SU-DHL-6 (cell line): Measurements from ENCODE around the gene SPDYE4.

Experiments
- H2AFZ ChIP-seq: fragments of 200-600 bp; sonication (generic); 2 replicates; pipeline ENCODE4 v1.6.1; 2014; ENCODE audit warnings: low read depth, mild to moderate bottlenecking, moderate library complexity, mixed read lengths, antibody characterized with exemption, low read length; ENCODE audit not compliant: severe bottlenecking
- H3F3A ChIP-seq: fragments of 200-600 bp; shearing (Covaris generic); 2 replicates; pipeline ENCODE4 v1.6.0; 2016; ENCODE audit warnings: antibody characterized with exemption, mild to moderate bottlenecking; ENCODE audit not compliant: insufficient read depth
- H3K27ac ChIP-seq: fragments of 200-600 bp; sonication (generic); 2 replicates; pipeline ENCODE4 v1.5.1; 2016; ENCODE audit warnings: low read depth, mild to moderate bottlenecking, low read length, moderate library complexity, mixed read lengths
- H3K27me3 ChIP-seq: fragments of 200-600 bp; sonication (generic), shearing (Covaris generic); 2 replicates; pipeline ENCODE4 v1.6.0; 2014; ENCODE audit warnings: mild to moderate bottlenecking, low read length
- H3K36me3 ChIP-seq: fragments of 200-600 bp; sonication (generic); 2 replicates; pipeline ENCODE4 v1.6.1; 2014; ENCODE audit warnings: mild to moderate bottlenecking, low read length, mixed read lengths
- H3K4me2 ChIP-seq: fragments of 300-600, 200-600 bp; shearing (Covaris generic), sonication (generic); 2 replicates; pipeline ENCODE4 v1.6.0; 2014; ENCODE audit warnings: low read length, low read depth, mild to moderate bottlenecking; ENCODE audit not compliant: poor library complexity, severe bottlenecking
- H3K4me3 ChIP-seq: fragments of 200-600 bp; sonication (generic); 2 replicates; pipeline ENCODE4 v1.5.1; 2014; ENCODE audit warnings: antibody characterized with exemption, low read length, mild to moderate bottlenecking, mixed read lengths; ENCODE audit not compliant: insufficient read depth, poor library complexity, severe bottlenecking
- H3K79me2 ChIP-seq: fragments of 200-600 bp; sonication (generic); 2 replicates; pipeline ENCODE4 v1.6.1; 2014; ENCODE audit warnings: mild to moderate bottlenecking, low read length, moderate library complexity; ENCODE audit not compliant: insufficient read depth
- H3K9ac ChIP-seq: fragments of 200-600 bp; sonication (generic); 2 replicates; pipeline ENCODE4 v1.7.0; 2014; ENCODE audit warnings: mild to moderate bottlenecking, low read length
- H3K9me2 ChIP-seq: fragments of 200-600 bp; sonication (generic); replicated peaks from 2 replicates; pipeline ENCODE4 v1.6.1; 2014; ENCODE audit warnings: low read length; ENCODE audit not compliant: insufficient read depth
- H3K9me3 ChIP-seq: fragments of 200-600 bp; sonication (generic); 2 replicates; pipeline ENCODE4 v1.6.1; 2014; ENCODE audit warnings: low read length, mixed read lengths; ENCODE audit not compliant: insufficient read depth
- H4K20me1 ChIP-seq: fragments of 200-600 bp; sonication (generic); 2 replicates; pipeline ENCODE4 v1.6.1; 2014; ENCODE audit warnings: low read depth, mild to moderate bottlenecking, antibody characterized with exemption, low read length, moderate library complexity, mixed read lengths
- EZH2phosphoT487 ChIP-seq: fragments of 200-600 bp; sonication (generic), shearing (Covaris generic); conservative IDR thresholded peaks from 2 replicates; pipeline ENCODE4 v1.6.1; 2018; ENCODE audit warnings: mild to moderate bottlenecking, antibody characterized with exemption, low read length, moderate library complexity, mixed read lengths
- TF ChIP-seq, protein P1 (sequence below): fragments of 200-600 bp; sonication (generic); IDR thresholded peaks from one replicate; pipeline ENCODE4 v1.5.1; 2017; ENCODE audit warnings: antibody characterized with exemption, mild to moderate bottlenecking, low read length, moderate library complexity; ENCODE audit not compliant: insufficient read depth, poor library complexity, severe bottlenecking

The SPDYE4 gene

DNA sequence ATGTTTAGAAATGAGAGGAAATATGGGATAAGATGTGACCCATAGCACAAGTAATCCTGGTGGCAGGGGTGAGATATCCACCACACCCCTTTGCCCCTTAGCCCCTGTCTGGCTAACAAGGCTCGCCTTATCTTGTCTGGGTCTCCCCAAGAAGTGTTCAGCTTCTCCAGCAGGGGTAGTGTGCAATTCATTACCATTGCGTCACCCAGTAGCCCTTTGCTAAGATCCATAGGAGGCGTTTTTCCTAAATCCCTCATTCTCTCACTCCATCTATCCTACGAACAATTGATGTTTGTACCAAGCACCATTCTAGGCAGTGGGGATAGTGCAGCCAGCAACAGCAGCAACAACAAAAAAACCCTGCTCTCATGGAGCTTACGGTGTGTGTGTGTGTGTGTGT is 44.5 kb downstream of the SPDYE4 start:
- Histone ChIP-seq H3K9me2 (no peaks in the 10 kb centered on the region), H3K9ac (no peak overlapping the region)

DNA sequence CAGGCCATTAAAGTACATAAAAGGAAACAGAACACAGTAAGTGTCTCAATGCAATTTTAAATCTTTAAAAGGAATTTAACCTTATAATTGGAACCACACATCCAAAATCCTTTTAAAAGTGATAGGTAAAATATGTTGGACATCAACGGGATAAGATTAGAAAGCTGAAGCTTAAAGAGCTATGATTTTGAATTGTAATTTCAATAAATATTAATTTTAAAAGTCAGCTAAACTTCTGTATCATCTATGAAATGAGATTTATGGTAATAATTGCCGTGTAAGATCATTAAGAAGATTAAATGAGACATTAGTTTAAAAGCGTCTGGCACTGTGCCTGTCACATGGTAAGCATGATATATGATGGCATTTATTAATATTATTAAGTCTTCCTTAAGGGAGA is 45.0 kb downstream of the SPDYE4 start:
- Histone ChIP-seq H3K4me2 (no peak overlapping the region), H4K20me1 (no peaks in the 10 kb centered on the region), H2AFZ (no peak overlapping the region), H3K27ac (no peak overlapping the region), H3K4me3 (no peak overlapping the region), H3K79me2 (no peaks in the 10 kb centered on the region), H3K9ac (no peak overlapping the region), H3K9me3 (no peaks in the 10 kb centered on the region), H3F3A (no peaks in the 10 kb centered on the region), H3K9me2 (no peaks in the 10 kb centered on the region), H3K36me3 (no peaks in the 10 kb centered on the region), H3K27me3 (no peaks in the 10 kb centered on the region)
- no peak for TF ChIP-seq EZH2phosphoT487
- TF ChIP-seq, protein P1, sequence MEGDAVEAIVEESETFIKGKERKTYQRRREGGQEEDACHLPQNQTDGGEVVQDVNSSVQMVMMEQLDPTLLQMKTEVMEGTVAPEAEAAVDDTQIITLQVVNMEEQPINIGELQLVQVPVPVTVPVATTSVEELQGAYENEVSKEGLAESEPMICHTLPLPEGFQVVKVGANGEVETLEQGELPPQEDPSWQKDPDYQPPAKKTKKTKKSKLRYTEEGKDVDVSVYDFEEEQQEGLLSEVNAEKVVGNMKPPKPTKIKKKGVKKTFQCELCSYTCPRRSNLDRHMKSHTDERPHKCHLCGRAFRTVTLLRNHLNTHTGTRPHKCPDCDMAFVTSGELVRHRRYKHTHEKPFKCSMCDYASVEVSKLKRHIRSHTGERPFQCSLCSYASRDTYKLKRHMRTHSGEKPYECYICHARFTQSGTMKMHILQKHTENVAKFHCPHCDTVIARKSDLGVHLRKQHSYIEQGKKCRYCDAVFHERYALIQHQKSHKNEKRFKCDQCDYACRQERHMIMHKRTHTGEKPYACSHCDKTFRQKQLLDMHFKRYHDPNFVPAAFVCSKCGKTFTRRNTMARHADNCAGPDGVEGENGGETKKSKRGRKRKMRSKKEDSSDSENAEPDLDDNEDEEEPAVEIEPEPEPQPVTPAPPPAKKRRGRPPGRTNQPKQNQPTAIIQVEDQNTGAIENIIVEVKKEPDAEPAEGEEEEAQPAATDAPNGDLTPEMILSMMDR, result no peak

More for the DNA sequence above, 44.5 kb downstream of the SPDYE4 start:
- no peak overlapping the region for H3K4me3 ChIP-seq
- no peak for TF ChIP-seq EZH2phosphoT487
- TF ChIP-seq, protein P1, result no peak
- no peaks in the 10 kb centered on the region for H3K27me3 ChIP-seq
- H2AFZ ChIP-seq, result no peak overlapping the region
- H3K27ac ChIP-seq, result no peak overlapping the region
- H3K4me2 ChIP-seq, result no peak overlapping the region
- H3F3A ChIP-seq, result no peaks in the 10 kb centered on the region
- H3K36me3 ChIP-seq, result no peaks in the 10 kb centered on the region
- no peaks in the 10 kb centered on the region for H4K20me1 ChIP-seq
- H3K79me2 ChIP-seq, result no peaks in the 10 kb centered on the region
- H3K9me3 ChIP-seq, result no peaks in the 10 kb centered on the region

DNA sequence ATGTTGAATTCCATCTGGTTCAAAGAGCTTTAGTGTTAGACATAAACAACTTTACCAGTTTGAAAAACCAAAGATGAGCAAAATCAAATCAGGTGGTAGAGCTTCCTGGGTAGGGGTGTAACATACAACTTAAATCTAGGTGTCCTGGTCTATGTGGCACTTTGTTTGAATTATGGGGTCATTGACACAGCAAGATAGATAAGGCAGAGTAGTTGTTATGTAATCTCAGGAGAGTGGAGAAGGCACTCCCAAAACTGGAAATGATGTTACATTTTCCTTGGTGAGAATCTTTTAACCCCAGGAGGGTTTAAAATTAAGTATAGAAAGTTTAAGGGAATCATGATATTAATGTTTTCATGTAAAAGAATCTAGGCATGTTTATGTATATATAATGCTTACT is 45.6 kb downstream of the SPDYE4 start:
- Histone ChIP-seq H2AFZ (no peak overlapping the region), H3K9me3 (no peaks in the 10 kb centered on the region), H3K79me2 (no peaks in the 10 kb centered on the region), H3K9ac (no peak overlapping the region), H3F3A (no peaks in the 10 kb centered on the region), H4K20me1 (no peaks in the 10 kb centered on the region), H3K4me3 (no peak overlapping the region), H3K36me3 (no peaks in the 10 kb centered on the region), H3K27ac (no peak overlapping the region), H3K9me2 (no peaks in the 10 kb centered on the region), H3K27me3 (no peaks in the 10 kb centered on the region), H3K4me2 (no peak overlapping the region)
- no peak for TF ChIP-seq EZH2phosphoT487

DNA sequence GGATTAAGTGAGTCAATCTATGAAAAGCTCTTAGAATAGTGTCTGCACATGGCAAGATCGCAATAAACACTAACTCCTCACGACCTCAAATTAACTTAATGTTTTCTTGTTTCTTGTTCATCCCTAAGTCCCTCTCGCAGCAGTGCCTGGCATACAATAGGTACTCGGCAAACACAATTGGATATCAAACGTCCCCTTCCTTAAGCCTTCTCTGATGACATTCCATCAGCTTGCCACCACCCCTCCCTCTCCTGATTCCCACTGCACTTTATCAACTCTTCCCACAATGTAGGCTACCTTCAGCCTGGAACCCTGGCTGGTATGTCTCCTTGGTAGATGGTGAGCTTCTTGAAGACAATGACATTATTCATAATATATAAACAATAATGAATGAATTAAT is 47.1 kb downstream of the SPDYE4 start:
- Histone ChIP-seq H3K9ac (no peak overlapping the region), H3F3A (no peaks in the 10 kb centered on the region), H3K4me2 (no peak overlapping the region), H3K9me2 (no peaks in the 10 kb centered on the region), H3K27me3 (no peaks in the 10 kb centered on the region), H3K79me2 (no peaks in the 10 kb centered on the region), H4K20me1 (no peaks in the 10 kb centered on the region), H3K36me3 (no peaks in the 10 kb centered on the region), H3K4me3 (no peak overlapping the region), H3K9me3 (no peaks in the 10 kb centered on the region), H2AFZ (no peak overlapping the region), H3K27ac (no peak overlapping the region)
- no peak for TF ChIP-seq EZH2phosphoT487
- TF ChIP-seq, protein P1, result no peak
